Upper lobe of right lung (tissue), 1 donor: ENCODE measurements around the gene RBPJ. TPM values are rescaled to one million over a fixed set of nuclear protein-coding genes. Genes with fewer than 3 reads are reported as not detected.
A peak's percentile ranks its signal among the peaks of the same experiment; 100 is the strongest.

Experiments used
- ATAC-seq: fragments of 200-7000 bp; cut with Tn5 transposase; one replicate; pipeline ENCODE4 v1.9.1; 2020; ENCODE audit warnings: mild to moderate bottlenecking, moderate library complexity
- DNase-seq: peaks from one replicate; pipeline ENCODE4 v3.0.0-alpha.2; 2020
- H3K27ac ChIP-seq: fragments of 200-600 bp; one replicate; pipeline ENCODE4 v1.8.0; 2022
- H3K27me3 ChIP-seq: fragments of 200-600 bp; one replicate; pipeline ENCODE4 v1.8.0; 2022; ENCODE audit warnings: mild to moderate bottlenecking
- H3K36me3 ChIP-seq: fragments of 200-600 bp; one replicate; pipeline ENCODE4 v1.8.0; 2022
- H3K4me1 ChIP-seq: fragments of 200-600 bp; one replicate; pipeline ENCODE4 v1.8.0; 2022
- H3K4me3 ChIP-seq: fragments of 200-600 bp; one replicate; pipeline ENCODE4 v1.8.0; 2022; ENCODE audit warnings: mild to moderate bottlenecking
- H3K9me3 ChIP-seq: fragments of 200-600 bp; one replicate; pipeline ENCODE4 v1.8.0; 2022
- CTCF ChIP-seq: fragments of 200-600 bp; IDR thresholded peaks from one replicate; pipeline ENCODE4 v1.8.0; 2022; ENCODE audit warnings: antibody characterized with exemption
- intact Hi-C: fragments of 100-400 bp; cut with DNase I; formaldehyde crosslinking; loops from one replicate; pipeline ENCODE4 v1.11.0; 2022
- long read RNA-seq: library from polyadenylated mRNA; unstranded; transcript quantifications from one replicate; pipeline ENCODE4 v2.0.0, GENCODE V29; 2021
- total RNA-seq: library from RNA; stranded (reverse); fragmentation: NEBNext Ultra II Directional; extraction: Animal tissue kit (Norgen Biotek cat#: 25700); gene quantifications from one replicate; pipeline ENCODE4 v1.2.1, GENCODE V29; 2021
- donor health status: DM: no; HTN: yes; CAD: no; lungs with severe emphysema.

RBPJ gene
- total RNA-seq: 86.2 TPM
- long read RNA-seq, full-length matches to known transcripts: 63 of 98 reads
- long read RNA-seq, partial matches to known transcripts: 6 of 98 reads
- long read RNA-seq, other reads (novel, unspliced or antisense): 29 of 98 reads

GRCh38 chr4:26320538-26321372 lies at the start of gene RBPJ:
TSS of gene RBPJ (plus strand) at chr4:26321014. CDS start at chr4:26321029, 15 bp downstream.
- peak within 1 kb of the TSS; percentile 83 for H3K4me3 ChIP-seq
- peak; percentile 95 for DNase-seq
- no peak for TF ChIP-seq CTCF
- peaks cover 12% of the 10 kb centered on the region for H3K4me1 ChIP-seq
- intact Hi-C loops: no loop called here
- H3K36me3 ChIP-seq: no peaks in the 10 kb centered on the region
- no peaks in the 10 kb centered on the region for H3K27me3 ChIP-seq
- H3K27ac ChIP-seq: peak within 1 kb of the TSS; percentile 92
- no peaks in the 10 kb centered on the region for H3K9me3 ChIP-seq
- ATAC-seq: peak; percentile 82

GRCh38 chr4:26271703-26272102 lies 49.1 kb upstream of the RBPJ start:
- Histone ChIP-seq H3K9me3 (no peaks in the 10 kb centered on the region), H3K36me3 (no peaks in the 10 kb centered on the region), H3K27ac (no peak overlapping the region), H3K27me3 (no peaks in the 10 kb centered on the region), H3K4me1 (peaks cover 3% of the 10 kb centered on the region), H3K4me3 (no peak overlapping the region)
- DNase-seq: no peak
- no peak for ATAC-seq
- no peak for TF ChIP-seq CTCF
- intact Hi-C loops: no loop called here

- Histone ChIP-seq H3K36me3 (no peaks in the 10 kb centered on the region), H3K4me3 (no peak overlapping the region), H3K27ac (peak overlapping the region; percentile 12), H3K9me3 (no peaks in the 10 kb centered on the region), H3K4me1 (no peaks in the 10 kb centered on the region), H3K27me3 (no peaks in the 10 kb centered on the region)
- ATAC-seq (peak; percentile 34), DNase-seq (no peak)
- intact Hi-C loops: no loop called here
- no peak for TF ChIP-seq CTCF
These were observed 47.9 kb upstream of the RBPJ start for GRCh38 chr4:26272654-26273615.

GRCh38 chr4:26273616-26273980 lies 47.2 kb upstream of the RBPJ start:
- peak overlapping the region; percentile 12 for H3K27ac ChIP-seq
- H3K4me3 ChIP-seq: no peak overlapping the region

More at GRCh38 chr4:26273616-26273980, 47.2 kb upstream of the RBPJ start:
- peak; percentile 80 for ATAC-seq
- no peak for DNase-seq
- intact Hi-C loops: no loop called here
- no peaks in the 10 kb centered on the region for H3K36me3 ChIP-seq
- no peaks in the 10 kb centered on the region for H3K9me3 ChIP-seq
- no peak for TF ChIP-seq CTCF
- no peaks in the 10 kb centered on the region for H3K4me1 ChIP-seq
- no peaks in the 10 kb centered on the region for H3K27me3 ChIP-seq
